Liver (tissue), 9 donors: ENCODE measurements around the gene MAP3K3. TPM values are rescaled to one million over a fixed set of nuclear protein-coding genes. Genes with fewer than 3 reads are reported as not detected.

Experiments
- DNase-seq: peaks from one replicate; pipeline ENCODE4 v3.0.0-alpha.2; 2017; ENCODE audit warnings: low spot score
- H3K27ac ChIP-seq, 2 donors: one replicate each; pipeline ENCODE4 v1.7.0; 2013; ENCODE audit warnings: inconsistent platforms in 2 of 2, low read length in 2 of 2, control low read depth in 1 of 2, low read depth in 1 of 2, mild to moderate bottlenecking in 1 of 2
- H3K27me3 ChIP-seq, 4 donors: one replicate each; pipeline versions ENCODE4 v1.6.1 to v1.7.0; 2013; ENCODE audit warnings: low read length in 3 of 4, inconsistent platforms in 1 of 4, mild to moderate bottlenecking in 1 of 4, moderate library complexity in 1 of 4; ENCODE audit not compliant: control insufficient read depth in 4 of 4, insufficient read depth in 4 of 4
- H3K36me3 ChIP-seq, 4 donors: one replicate each; pipeline versions ENCODE4 v1.6.1 to v1.7.0; 2013; ENCODE audit warnings: low read length in 3 of 4, mild to moderate bottlenecking in 3 of 4, low read depth in 1 of 4, moderate library complexity in 1 of 4; ENCODE audit not compliant: control insufficient read depth in 4 of 4, insufficient read depth in 3 of 4
- H3K4me1 ChIP-seq, 4 donors: one replicate each; pipeline versions ENCODE4 v1.6.1 to v1.7.0; 2013; ENCODE audit warnings: low read length in 3 of 4, mild to moderate bottlenecking in 3 of 4, moderate library complexity in 1 of 4; ENCODE audit not compliant: control insufficient read depth in 4 of 4, insufficient read depth in 4 of 4
- H3K4me3 ChIP-seq, 3 donors: one replicate each; pipeline versions ENCODE4 v1.6.1 to v1.7.0; 2013; ENCODE audit warnings: low read length in 3 of 3, control low read depth in 1 of 3, low read depth in 1 of 3, mild to moderate bottlenecking in 1 of 3
- H3K9ac ChIP-seq, 2 donors: one replicate each; pipeline ENCODE4 v1.7.0; 2013; ENCODE audit warnings: low read length in 2 of 2, mild to moderate bottlenecking in 2 of 2, moderate library complexity in 2 of 2, control low read depth in 1 of 2, low read depth in 1 of 2
- H3K9me3 ChIP-seq, 4 donors: one replicate each; pipeline versions ENCODE4 v1.6.1 to v1.7.0; 2013; ENCODE audit warnings: low read length in 3 of 4; ENCODE audit not compliant: control insufficient read depth in 4 of 4
- CTCF ChIP-seq: fragments of 150-350 bp; IDR thresholded peaks from 2 replicates; pipeline ENCODE4 v1.5.1; 2017; ENCODE audit warnings: improper control_type of control experiment, low read depth, low read length; ENCODE audit not compliant: missing input control
- FOXA1 ChIP-seq: IDR thresholded peaks from 2 replicates; pipeline ENCODE4 v1.6.1; 2016; ENCODE audit warnings: antibody characterized with exemption
- FOXA2 ChIP-seq: IDR thresholded peaks from 2 replicates; pipeline ENCODE4 v1.6.1; 2016; ENCODE audit warnings: antibody characterized with exemption
- GABPA ChIP-seq, 2 donors: IDR thresholded peaks in 1 of 2; conservative IDR thresholded peaks in 1 of 2; 2 replicates each; pipeline ENCODE4 v1.6.1; 2016; ENCODE audit warnings: antibody characterized with exemption in 2 of 2, mild to moderate bottlenecking in 1 of 2, moderate library complexity in 1 of 2
- HNF4A ChIP-seq, 2 donors: conservative IDR thresholded peaks; 2 replicates each; pipeline ENCODE4 v1.6.1; 2016; ENCODE audit warnings: antibody characterized with exemption in 2 of 2, mild to moderate bottlenecking in 2 of 2
- NR2F2 ChIP-seq: IDR thresholded peaks from 2 replicates; pipeline ENCODE4 v1.6.1; 2016; ENCODE audit warnings: antibody characterized with exemption
- RXRA ChIP-seq, 2 donors: IDR thresholded peaks; 2 replicates each; pipeline ENCODE4 v1.6.1; 2017 to 2018; ENCODE audit warnings: antibody characterized with exemption in 2 of 2, mild to moderate bottlenecking in 1 of 2
- SP1 ChIP-seq: IDR thresholded peaks from 2 replicates; pipeline ENCODE4 v1.6.1; 2018; ENCODE audit warnings: antibody characterized with exemption, mild to moderate bottlenecking
- TAF1 ChIP-seq: conservative IDR thresholded peaks from 2 replicates; pipeline ENCODE4 v1.6.1; 2016; ENCODE audit warnings: antibody characterized with exemption, mild to moderate bottlenecking
- YY1 ChIP-seq: IDR thresholded peaks from 2 replicates; pipeline ENCODE4 v1.6.1; 2016; ENCODE audit warnings: antibody characterized with exemption, mild to moderate bottlenecking
- ZBTB33 ChIP-seq: IDR thresholded peaks from 2 replicates; pipeline ENCODE4 v1.6.1; 2016; ENCODE audit warnings: antibody characterized with exemption
- WGBS: extraction: QIAGEN DNeasy Blood & Tissue Kit; methylation state at CpG from one replicate; pipeline ENCODE4 v1.1.7; 2013; 5-methylcytosine and 5-hydroxymethylcytosine counted together
- polyA plus RNA-seq, 2 donors: library from polyadenylated mRNA; stranded (reverse) in 1 of 2; unstranded in 1 of 2; fragments of 200-250 nt in 1 of 2; fragments of >200 nt in 1 of 2; fragmentation: Nextera tagmentation in 1 of 2; extraction: Ambion mirVana in 1 of 2; gene quantifications; one replicate each; pipeline versions ENCODE4 v1.2.1 to v1.2.3, GENCODE V29; 2013 to 2015
- total RNA-seq, 2 donors: library from RNA; depleted of rRNA; stranded (reverse); fragments of >200 nt; gene quantifications; one replicate each; pipeline ENCODE4 v1.2.3, GENCODE V29; 2014
- TF ChIP-seq, protein P1 (sequence below): IDR thresholded peaks from 2 replicates; pipeline ENCODE4 v1.6.1; 2016; ENCODE audit warnings: antibody characterized with exemption
- TF ChIP-seq, protein P2 (sequence below): IDR thresholded peaks from 2 replicates; pipeline ENCODE4 v1.6.1; 2016; ENCODE audit warnings: antibody characterized with exemption
- TF ChIP-seq, protein P3 (sequence below): IDR thresholded peaks from 2 replicates; pipeline ENCODE4 v1.6.1; 2016; ENCODE audit warnings: antibody characterized with exemption, mild to moderate bottlenecking
- donor health status: healthy.
- donor health status: healthy.
- donor health status: healthy.
- donor health status: healthy.
- donor health status: healthy.

Gene MAP3K3
- total and polyA plus RNA-seq, 4 donors: 3.9 to 28.7 (median 11.0) TPM

DNA sequence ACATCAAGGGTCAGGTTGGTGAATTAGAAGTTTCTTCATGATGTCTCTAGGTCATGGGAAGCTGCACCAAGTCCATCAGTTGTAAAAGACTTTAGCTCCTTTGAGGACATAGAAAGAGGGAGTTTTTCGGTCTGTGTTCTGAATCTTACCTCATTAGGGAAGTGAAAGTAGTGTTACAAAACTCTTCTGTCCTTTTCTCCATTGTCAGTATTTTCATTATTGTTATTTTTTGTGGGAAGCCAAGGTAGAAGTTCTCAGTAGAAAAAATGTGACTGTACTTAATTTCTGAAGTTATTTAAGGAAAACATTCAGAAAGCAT lies 24.2 kb downstream of the MAP3K3 start:
- WGBS: 91% methylated on average over 1 of the region's 1 CpG
- no peak for DNase-seq
- Histone ChIP-seq H3K27ac (no peak overlapping the region), H3K9me3 (no peaks in the 10 kb centered on the region), H3K4me3 (no peak overlapping the region), H3K4me1 (peaks cover 0 to 3% (median 1%) of the 10 kb centered on the region in 4 donors), H3K27me3 (no peaks in the 10 kb centered on the region), H3K9ac (no peak overlapping the region), H3K36me3 (peaks cover 2 to 13% (median 9%) of the 10 kb centered on the region in 4 donors)
- TF ChIP-seq HNF4A (conservative IDR thresholded peaks at IDR 0.05): no peak
- TF ChIP-seq, protein P1, sequence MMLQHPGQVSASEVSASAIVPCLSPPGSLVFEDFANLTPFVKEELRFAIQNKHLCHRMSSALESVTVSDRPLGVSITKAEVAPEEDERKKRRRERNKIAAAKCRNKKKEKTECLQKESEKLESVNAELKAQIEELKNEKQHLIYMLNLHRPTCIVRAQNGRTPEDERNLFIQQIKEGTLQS: no peak
- no peak for TF ChIP-seq FOXA2
- TF ChIP-seq SP1: no peak
- TF ChIP-seq, protein P2, sequence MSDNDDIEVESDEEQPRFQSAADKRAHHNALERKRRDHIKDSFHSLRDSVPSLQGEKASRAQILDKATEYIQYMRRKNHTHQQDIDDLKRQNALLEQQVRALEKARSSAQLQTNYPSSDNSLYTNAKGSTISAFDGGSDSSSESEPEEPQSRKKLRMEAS: no peak
- TF ChIP-seq GABPA (IDR thresholded peaks at IDR 0.05 in 1 of 2, conservative IDR thresholded peaks at IDR 0.05 in 1 of 2): no peak
- no peak for TF ChIP-seq ZBTB33
- no peak for TF ChIP-seq TAF1
- no peak for TF ChIP-seq RXRA (IDR thresholded peaks at IDR 0.05)
- TF ChIP-seq YY1: no peak
- no peak for TF ChIP-seq FOXA1

GRCh38 chr17:63647065-63647725 lies 25.0 kb downstream of the MAP3K3 start:
- no peak for TF ChIP-seq RXRA (IDR thresholded peaks at IDR 0.05)
- TF ChIP-seq, protein P3, sequence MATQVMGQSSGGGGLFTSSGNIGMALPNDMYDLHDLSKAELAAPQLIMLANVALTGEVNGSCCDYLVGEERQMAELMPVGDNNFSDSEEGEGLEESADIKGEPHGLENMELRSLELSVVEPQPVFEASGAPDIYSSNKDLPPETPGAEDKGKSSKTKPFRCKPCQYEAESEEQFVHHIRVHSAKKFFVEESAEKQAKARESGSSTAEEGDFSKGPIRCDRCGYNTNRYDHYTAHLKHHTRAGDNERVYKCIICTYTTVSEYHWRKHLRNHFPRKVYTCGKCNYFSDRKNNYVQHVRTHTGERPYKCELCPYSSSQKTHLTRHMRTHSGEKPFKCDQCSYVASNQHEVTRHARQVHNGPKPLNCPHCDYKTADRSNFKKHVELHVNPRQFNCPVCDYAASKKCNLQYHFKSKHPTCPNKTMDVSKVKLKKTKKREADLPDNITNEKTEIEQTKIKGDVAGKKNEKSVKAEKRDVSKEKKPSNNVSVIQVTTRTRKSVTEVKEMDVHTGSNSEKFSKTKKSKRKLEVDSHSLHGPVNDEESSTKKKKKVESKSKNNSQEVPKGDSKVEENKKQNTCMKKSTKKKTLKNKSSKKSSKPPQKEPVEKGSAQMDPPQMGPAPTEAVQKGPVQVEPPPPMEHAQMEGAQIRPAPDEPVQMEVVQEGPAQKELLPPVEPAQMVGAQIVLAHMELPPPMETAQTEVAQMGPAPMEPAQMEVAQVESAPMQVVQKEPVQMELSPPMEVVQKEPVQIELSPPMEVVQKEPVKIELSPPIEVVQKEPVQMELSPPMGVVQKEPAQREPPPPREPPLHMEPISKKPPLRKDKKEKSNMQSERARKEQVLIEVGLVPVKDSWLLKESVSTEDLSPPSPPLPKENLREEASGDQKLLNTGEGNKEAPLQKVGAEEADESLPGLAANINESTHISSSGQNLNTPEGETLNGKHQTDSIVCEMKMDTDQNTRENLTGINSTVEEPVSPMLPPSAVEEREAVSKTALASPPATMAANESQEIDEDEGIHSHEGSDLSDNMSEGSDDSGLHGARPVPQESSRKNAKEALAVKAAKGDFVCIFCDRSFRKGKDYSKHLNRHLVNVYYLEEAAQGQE: no peak
- TF ChIP-seq SP1: no peak
- TF ChIP-seq HNF4A (conservative IDR thresholded peaks at IDR 0.05): no peak
- TF ChIP-seq GABPA (IDR thresholded peaks at IDR 0.05 in 1 of 2, conservative IDR thresholded peaks at IDR 0.05 in 1 of 2): no peak
- TF ChIP-seq CTCF: no peak
- no peak for TF ChIP-seq NR2F2
- Histone ChIP-seq H3K4me1 (peaks cover 0 to 3% (median 1%) of the 10 kb centered on the region in 4 donors), H3K9ac (no peak overlapping the region), H3K27ac (no peak overlapping the region), H3K9me3 (no peaks in the 10 kb centered on the region), H3K36me3 (peaks cover 2 to 13% (median 9%) of the 10 kb centered on the region in 4 donors), H3K4me3 (no peak overlapping the region), H3K27me3 (no peaks in the 10 kb centered on the region)
- DNase-seq: no peak
- 90% methylated on average over 4 of the region's 4 CpGs for WGBS
